Activated T-cell treated with anti-CD3 and anti-CD28 coated beads, Interleukin-2, amount 50 U/mL, for 48 hours (primary cell): ENCODE measurements around the gene ANKRD65.
"Not testable (repeated sequence)": the region's sequence is repeated elsewhere in the genome, so short reads cannot be mapped to it uniquely, and the experiment has no call there.

ENCODE experiments used
- DNase-seq, 2 experiments: peaks; one replicate each; pipeline ENCODE4 v3.0.0-alpha.2; 2020

Gene ANKRD65

DNA sequence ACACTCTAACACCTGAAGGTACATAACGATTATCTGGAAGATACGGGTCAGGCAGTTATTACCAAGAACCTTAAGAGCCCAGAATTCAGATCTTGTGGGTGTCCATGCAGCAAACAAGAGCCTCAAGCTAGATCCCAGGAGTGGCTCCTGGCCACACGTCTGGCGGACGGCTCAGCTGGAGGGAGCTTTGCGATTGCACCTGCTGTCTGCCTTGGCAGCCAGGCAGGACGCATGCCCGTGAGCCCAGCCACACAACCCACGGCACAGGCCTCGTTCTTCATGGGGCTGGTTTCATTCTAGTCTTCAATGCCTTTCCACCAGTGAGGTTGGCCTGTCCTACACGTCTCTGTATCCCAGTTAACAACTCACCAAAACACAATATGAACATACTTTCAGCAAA lies 27.6 kb downstream of the ANKRD65 start:
- DNase-seq, result no peak

DNA sequence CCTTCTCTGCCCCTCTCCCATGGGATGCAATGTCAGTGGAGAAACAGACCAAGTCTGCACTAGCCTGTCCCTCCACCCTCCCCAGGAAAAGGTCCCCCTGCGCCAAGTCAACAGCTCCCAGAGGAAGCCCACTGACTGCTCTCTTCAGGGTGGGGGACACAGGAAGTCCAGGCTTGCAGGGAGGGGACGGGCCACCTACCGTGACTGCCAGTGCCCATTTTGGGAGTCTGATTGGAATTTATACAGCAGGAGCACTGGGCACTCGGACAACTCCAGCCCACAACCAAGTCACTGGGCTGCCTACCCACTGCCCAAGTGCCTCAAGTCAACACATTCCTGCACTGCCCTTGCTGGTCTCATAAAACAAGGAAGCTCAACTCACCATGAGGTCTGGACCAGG lies 28.1 kb downstream of the ANKRD65 start:
- no peak for DNase-seq

GRCh38 chr1:1391225-1391624 lies 29.9 kb downstream of the ANKRD65 start:
- DNase-seq, result no peak

- DNase-seq, result no peak
These were observed 30.4 kb downstream of the ANKRD65 start for GRCh38 chr1:1390675-1391074.

DNA sequence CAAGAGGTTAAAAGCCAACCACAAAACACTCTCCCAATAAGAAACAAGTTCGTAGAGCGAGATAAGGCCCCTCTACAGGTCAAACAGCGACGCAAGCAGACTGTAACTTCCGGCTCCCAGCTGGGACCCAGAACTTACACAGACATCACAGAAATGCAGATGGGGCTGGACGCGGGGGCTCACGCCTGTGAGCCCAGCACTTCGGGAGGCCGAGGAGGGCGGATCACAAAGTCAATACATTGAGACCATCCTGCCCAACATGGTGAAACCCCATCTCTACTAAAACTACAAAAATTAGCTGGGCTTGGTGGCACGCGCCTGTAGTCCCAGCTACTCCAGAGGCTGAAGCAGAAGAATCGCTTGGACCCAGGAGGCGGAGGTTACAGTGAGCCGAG lies 33.0 kb downstream of the ANKRD65 start:
- no peak for DNase-seq

DNA sequence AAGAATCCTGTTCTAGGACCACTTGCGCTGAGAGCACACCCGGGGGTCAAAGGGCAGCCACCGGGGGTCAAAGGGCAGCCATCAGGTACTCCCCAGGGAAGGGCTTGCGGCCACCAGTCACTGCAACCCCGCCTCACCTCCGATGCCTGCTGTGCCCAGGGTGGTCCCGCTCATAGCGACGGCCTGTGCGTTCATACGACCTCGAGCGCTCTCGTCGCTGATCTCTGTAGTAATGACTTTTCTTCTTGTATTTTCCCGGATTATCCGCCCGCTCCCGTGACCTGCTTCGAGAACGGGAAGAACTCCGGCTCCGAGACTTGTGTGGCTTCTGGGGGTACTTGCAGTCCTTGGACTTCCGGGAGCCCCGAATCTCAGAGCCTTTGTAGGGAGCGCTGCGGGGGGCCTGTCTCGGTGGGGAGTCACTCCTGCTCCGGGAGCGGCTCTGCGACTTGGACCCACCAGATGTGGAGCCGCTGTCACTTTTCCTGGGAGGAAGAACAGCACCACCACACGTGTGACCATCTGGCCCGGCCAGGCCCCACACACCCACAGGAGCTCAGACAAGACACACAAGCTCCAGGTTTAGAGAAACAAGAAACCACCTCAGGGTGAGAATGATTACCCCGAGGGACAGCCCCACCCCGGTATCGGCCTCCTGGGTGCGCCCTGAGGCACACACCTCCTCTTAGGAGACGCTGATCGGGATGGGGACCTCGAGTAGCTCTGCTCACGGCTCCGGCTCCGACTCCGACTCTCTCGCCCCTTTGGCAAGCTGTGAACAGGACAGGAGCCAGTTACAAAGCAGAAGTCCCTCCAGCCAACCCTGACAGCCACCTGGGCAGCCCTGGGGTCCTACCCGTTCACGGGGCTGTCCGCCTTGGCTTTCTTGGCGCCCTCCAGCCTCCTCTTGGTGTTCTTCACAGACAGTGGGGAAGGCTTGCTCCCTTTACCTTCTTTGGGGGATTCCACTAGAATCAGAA lies 33.7 kb downstream of the ANKRD65 start:
- no peak for DNase-seq

- DNase-seq, result no peak
These were observed 35.1 kb downstream of the ANKRD65 start for GRCh38 chr1:1385931-1386330.

GRCh38 chr1:1385339-1385738 lies 35.7 kb downstream of the ANKRD65 start:
- DNase-seq, result not testable (repeated sequence)

- no peak for DNase-seq
These were observed 39.8 kb downstream of the ANKRD65 start for GRCh38 chr1:1381294-1381693.

- DNase-seq, result no peak
These were observed 40.2 kb downstream of the ANKRD65 start for GRCh38 chr1:1380860-1381259.

DNA sequence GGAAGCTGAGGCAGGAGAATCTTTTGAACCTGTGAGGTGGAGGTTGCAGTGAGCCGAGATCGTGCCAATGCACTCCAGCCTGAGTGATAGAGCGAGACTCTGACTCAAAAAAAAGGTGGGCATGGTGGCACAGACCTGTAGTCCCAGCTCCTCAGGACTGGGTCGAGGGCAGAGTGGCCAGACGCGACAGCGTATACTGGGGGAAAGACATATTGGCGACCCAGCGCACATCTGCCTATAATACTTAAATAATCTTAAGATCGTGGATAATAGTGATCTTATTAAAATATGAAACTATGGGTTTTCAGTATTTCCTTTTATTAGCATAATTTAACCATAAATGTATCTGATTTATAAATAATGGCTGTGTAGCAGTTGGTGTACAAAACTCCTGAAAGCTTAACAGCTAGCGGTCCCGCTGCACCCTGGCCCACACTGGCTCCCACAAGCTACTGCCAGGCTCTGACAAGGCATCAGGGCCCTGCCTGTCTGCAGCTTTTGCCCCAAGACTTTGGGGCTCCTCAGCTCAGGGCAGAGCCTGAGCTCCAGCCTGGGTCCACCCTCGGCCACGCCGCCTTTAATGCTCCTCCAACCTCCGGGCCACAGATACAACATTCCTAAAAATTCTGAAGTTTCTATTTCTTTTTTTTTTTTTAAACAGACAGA lies 43.4 kb downstream of the ANKRD65 start:
- DNase-seq, result no peak

GRCh38 chr1:1376551-1377226 lies 44.4 kb downstream of the ANKRD65 start:
- DNase-seq, result no peak

DNA sequence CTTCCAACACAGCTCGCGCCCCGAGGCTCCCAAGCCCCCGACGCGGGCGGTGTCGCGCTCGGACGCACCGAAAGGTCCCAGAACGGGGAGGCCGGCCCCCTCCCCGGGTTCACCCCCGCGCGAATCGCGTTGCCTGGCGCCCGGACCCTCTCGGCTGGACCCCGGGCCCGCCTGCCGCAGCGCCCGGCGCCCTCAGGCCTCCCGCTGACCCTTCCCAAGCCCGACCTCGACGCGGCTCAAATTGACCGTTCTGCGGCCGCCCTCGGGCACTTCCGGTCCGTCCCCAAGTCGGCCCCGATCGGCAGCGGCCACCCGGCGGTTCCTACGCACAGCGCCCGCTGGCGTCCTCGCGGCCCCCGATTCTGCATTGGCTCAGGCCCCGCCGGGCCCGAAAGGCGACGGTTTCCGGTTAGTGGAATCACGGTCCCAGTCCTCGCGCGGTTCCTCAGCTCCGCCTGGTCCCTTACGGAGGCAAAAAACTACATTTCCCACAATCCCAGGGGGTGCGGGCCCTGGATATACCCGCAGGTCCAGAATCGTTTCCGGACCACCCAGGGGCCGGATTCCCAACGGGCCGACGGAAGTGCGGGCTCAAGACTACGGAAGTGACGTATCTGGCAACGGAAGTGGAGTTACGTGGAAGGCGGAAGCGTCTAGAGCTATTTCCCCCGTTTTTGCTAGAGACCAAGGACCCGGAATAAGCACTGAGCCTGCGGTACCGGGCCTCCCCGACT lies 46.0 kb downstream of the ANKRD65 start, which contains the start of gene AURKAIP1:
Gene AURKAIP1 (minus strand): TSS at position 279 of the 734 bp plus-strand sequence. CDS start 451 bp downstream, outside the sequence.
- peak; percentile 95 to 97 for DNase-seq

GRCh38 chr1:1374589-1374928 lies 46.5 kb downstream of the ANKRD65 start:
- no peak for DNase-seq

DNA sequence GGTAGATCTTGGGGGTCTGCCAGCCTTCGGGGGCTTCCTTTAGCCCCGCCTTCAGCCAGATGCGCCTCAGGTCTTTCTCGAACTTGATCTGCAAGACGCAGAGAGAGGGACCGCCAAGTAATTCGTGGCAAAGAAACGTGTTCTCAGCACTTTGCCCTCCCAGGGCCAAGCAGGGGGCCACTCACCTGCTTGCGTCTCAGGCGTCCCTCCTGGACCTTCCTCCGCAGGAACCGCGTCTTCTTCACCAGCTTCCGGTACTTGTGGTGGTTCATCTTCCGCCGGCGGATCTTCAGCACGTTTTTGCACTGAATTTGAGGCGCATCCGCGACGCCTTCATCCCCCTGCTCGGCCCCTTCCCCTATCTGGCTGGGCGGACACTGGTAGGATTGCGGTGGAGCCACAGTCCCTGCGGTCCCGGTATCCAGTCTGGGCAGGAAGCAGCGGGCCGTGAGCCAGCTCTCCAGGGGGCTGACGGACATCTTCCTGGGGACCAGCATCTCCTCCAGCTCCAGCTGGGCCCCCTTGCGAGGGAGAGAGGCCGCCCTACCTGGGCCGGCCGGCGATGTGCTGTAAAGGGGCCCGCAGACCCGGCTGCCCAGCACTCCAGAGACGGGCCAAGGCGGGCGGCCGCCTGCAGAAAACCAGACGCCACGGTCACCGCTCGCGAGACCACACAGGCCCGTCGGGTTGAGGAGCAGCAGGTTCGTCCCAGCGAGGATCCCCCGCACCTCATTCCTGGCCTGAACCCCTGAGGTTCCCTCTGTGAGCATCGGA lies 47.1 kb downstream of the ANKRD65 start:
- DNase-seq, result no peak

DNA sequence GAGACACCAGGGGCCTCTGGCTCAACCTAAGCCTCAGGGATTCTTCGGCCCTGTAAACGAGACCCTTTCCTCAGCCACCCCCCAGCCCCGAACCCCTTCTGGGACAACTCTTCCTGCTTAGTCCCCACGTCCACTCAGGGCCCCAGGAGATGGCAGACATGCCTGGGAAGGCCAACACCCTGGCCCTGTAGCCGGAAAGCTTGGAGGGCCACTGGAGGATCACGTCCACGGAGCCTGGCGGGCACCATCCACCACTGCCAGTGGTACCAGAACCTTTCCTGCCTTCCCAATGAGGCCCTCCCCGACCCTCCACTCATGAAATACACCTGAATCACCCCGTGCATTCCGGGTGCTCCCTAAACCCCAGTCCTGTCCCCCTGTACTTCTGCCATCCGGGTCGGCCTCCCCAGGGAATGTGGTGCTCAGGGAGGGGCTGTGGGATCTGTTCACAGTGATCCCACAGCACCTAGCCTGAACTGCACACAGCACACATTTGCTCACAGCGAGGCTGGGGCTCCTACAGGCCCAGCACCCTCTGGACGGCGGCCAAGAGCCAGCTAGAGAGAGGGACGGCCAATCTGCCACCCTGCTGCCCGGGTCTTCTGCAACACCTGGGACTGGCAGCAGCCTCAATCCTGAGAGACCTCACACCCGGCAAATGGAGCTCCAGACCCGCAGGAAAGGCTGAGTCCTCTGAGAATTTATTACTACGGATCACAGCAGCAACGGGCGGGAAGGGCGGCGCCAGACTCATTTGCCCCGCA lies 47.8 kb downstream of the ANKRD65 start:
- no peak for DNase-seq

GRCh38 chr1:1371746-1372711 lies 49.0 kb downstream of the ANKRD65 start:
- DNase-seq, result peak; percentile 90 to 91

DNA sequence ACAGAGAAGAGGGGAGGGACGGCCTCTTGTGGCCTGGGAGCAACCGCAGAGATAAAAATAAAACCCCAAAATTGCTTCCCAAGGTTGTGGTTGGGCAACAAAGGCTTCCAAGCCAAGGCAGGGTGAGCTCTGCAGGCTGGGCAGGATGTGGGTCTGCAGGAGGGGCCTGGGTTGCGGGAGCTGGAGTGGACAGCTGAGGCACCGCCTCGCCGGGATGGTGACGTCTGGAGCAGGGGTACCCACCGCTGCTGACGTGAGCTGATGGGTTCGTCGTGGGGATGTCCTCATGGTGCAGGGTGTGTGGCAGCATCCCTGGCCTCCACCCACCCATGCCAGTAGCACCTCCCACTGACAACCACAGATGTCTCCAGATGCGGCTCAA lies 49.7 kb downstream of the ANKRD65 start:
- DNase-seq, result peak in 1 of 2 experiments; percentile 55

- DNase-seq, result no peak
These were observed 50.2 kb downstream of the ANKRD65 start for GRCh38 chr1:1370771-1371300.

GRCh38 chr1:1370094-1370493 lies 51.0 kb downstream of the ANKRD65 start:
- DNase-seq, result not testable (repeated sequence)
